NCI-H2081 treated with DMSO at 0.1 percent for 48 hours (cell line): ENCODE measurements around the gene SLIT1.
"Not testable (repeated sequence)": the region's sequence is repeated elsewhere in the genome, so short reads cannot be mapped to it uniquely, and the experiment has no call there.

Experiments used
- DNase-seq: peaks from one replicate; lab custom pipeline; 2025; lab: John Stamatoyannopoulos, UW

The SLIT1 gene

GRCh38 chr10:97109547-97109946, 76.2 kb downstream of the SLIT1 start:
- DNase-seq = no peak

GRCh38 chr10:97107551-97107950, 78.2 kb downstream of the SLIT1 start:
- DNase-seq = no peak

DNA sequence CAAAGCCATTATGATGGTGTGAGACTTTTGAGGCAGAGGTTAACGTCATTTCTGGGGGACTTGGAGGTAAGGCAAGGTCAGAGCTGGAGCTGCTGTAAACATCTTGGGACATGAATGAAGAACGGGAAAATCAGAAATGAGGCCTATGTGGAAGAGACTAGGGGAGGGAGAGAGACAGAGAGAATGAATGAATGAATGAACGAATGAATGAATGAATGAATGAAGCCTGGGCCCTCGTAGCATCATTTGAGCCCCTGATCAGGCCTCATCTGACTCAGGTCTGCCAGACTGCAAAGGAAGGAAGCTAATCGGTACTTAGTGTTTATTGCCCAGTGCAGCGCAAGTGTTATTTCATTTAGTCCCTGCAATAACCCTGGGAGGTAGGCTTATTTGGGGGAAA, 79.6 kb downstream of the SLIT1 start:
- no peak for DNase-seq

GRCh38 chr10:97105303-97105702, 80.5 kb downstream of the SLIT1 start:
- no peak for DNase-seq

DNA sequence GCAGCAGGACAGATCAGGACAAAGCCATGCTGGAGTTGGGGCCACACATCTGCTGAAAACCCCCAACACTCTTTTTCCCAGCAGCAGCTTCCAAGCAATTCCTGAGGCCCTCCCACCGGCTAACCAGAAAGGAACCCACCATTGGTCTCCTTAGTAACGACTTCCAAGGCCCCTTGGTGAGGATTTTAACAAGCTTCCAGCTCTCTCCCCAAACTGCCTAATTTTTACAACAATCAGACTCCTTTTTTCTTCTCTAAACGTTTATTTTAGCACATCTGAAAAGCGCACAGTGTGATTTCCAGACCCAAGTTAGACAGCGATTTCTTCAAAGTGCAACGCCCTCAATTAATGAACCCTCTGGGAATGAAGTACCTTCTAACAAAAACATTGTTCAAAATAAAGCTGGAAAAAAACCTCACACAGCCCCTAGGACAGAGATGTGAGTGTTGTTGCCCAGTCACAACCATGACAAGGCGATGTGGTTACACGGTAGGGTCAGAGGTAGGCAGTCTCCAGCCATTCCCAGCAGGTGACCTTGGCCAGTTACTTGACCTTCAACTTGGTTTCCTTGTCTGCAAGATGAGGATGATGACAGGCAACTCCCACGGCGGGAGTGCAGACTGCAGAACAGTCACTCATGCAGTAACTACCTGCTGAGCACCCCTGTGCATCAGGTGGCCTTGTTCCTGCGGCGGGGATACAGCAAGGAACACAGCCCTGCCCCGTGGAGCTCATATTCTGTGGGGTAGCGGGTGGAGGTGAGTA, 82.3 kb downstream of the SLIT1 start:
- DNase-seq = no peak

- DNase-seq = no peak
Measured at GRCh38 chr10:97102441-97102840, 83.3 kb downstream of the SLIT1 start.

GRCh38 chr10:97101166-97101940, 84.4 kb downstream of the SLIT1 start:
- no peak for DNase-seq

DNA sequence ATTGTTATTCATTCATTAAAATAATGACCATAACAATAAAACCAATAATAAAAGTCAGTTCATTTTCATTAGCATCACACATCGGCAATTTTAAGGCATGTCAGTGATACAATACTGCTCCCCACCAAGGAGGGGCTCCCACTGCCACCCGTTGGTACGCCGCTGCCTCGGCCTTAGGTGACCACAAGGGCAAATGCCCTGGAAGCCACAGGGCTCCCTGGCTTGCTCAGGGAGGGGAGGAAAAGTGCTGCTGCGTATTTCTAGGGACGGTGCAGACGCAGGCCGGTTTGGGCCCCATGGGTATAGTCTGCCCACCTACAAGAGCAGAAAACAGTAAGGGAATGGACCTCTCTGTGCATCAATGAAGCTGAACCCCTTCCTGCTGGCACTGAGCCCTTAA, 85.1 kb downstream of the SLIT1 start:
- no peak for DNase-seq

- DNase-seq = no peak
Measured at GRCh38 chr10:97099868-97100267, 85.9 kb downstream of the SLIT1 start.

GRCh38 chr10:97099089-97099488, 86.7 kb downstream of the SLIT1 start:
- DNase-seq = no peak

DNA sequence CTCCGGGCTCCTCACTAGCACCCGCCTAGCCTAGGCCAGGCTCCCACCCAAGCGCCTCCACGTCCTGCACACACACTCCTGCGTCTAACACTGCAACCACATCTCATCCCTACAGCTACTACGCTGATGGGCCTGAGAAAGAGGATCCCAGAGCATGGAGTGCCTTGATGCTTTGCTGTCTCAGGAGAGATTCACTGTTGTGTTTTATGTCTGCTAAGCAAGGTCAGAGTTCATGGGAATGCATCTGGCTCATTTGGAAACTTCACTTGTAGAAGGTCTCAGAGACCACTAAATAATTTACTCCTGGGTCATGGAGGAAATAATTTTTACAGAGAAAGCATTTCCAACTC, 88.7 kb downstream of the SLIT1 start:
- no peak for DNase-seq

GRCh38 chr10:97096261-97097083, 89.3 kb downstream of the SLIT1 start:
- DNase-seq = no peak

GRCh38 chr10:97095701-97096260, 90.0 kb downstream of the SLIT1 start:
- DNase-seq = no peak

DNA sequence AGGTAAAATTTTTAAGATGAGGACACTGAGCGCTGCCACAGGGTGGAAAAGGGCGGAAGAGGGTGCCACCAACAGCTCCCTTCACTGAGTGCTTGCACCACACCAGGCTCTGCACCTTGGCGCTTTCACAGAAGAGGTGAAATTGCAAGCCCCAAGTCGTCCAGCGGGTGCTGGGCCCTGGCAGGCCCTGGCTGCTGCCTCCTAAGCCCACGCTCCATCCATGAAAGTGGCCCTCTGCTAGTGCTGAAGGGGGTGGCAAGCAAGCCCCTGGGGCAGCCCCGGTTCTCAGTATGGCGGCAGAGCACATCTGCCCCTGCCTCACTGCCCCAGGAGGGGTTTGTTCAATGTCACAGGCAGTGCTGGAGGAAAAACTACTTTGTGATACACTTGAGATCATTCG, 95.1 kb downstream of the SLIT1 start:
- DNase-seq = no peak

GRCh38 chr10:97090035-97090434, 95.7 kb downstream of the SLIT1 start:
- DNase-seq = no peak

DNA sequence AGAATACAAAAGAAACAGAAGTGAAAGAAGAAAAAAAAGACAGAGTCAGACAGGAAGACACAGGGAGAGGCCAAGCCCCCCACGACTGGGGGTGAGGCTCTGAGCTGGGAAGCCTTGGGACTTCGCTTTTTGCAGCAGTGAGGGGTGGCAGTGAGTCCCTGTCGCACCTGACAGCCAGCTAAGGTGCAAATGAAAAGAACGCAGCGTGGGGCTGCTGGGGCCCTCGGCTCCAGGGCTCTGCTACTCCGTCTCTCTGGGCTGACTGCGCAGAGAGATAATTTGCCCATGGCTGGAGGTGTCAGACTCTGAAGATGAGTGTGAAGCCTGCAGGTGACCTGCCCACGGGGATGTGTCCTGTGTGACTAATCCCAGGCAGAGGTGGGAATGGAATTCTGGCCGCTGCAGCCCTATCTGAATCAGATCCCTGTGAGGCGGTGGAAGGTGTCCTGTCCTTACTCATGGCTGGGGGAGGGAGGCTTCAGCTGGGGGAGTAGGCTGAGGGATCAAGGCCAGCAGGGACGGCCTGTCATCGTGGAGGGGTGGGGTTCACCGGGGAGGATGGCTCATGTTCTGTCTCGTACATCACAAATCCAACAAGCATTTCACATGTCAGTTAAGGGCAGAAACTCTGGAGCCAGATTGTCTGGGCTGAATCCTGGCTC, 96.4 kb downstream of the SLIT1 start:
- DNase-seq = no peak

- DNase-seq = no peak
Measured at GRCh38 chr10:97087296-97087695, 98.5 kb downstream of the SLIT1 start.

DNA sequence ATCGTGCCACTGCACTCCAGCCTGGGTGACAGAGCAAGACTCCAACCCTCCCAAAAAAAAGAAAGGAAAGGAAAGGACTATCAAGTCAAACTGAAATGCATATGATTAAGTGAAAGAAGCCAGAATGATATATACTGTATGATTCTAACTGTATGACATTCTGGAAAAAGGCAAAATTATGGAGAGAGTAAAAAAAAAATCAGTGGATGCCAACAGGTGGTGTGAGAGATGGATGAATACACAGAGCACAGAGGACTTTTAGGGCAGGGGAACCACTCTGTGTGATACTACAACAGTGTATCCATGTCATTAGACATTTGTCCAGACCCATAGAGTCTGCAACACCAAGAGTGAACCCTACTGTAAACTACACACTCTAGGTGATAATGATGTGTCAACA, 99.2 kb downstream of the SLIT1 start:
- DNase-seq = no peak

DNA sequence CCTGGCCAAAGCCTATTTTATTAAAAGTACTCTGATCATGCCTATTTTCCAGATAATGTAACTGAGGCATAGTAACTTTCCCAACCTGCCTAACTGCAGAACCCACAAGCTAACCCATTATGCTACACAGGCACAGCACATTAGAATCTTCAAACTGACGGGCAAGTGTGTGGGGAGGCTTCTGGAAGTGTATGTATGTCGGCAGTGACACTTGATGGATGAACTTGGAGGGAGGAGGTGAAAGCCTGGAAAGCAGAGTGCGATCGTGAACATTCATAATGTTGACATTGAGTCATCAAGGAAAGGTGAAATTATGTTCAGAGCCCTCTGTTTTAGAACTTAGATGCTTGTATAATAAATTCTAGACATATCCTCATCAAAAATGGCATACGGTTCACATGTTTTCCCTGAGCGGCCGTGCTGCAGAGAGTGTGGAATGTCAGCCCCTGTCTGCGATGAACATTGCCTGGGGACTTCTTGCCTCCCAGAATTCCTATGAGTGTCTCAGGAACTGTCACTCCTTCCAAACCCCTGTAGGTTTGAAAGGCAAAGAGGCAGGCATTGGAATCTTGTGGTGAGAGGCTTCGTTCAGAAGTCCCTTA, 102.4 kb downstream of the SLIT1 start:
- DNase-seq = no peak

- not testable (repeated sequence) for DNase-seq
Measured at GRCh38 chr10:97082575-97082974, 103.2 kb downstream of the SLIT1 start.

DNA sequence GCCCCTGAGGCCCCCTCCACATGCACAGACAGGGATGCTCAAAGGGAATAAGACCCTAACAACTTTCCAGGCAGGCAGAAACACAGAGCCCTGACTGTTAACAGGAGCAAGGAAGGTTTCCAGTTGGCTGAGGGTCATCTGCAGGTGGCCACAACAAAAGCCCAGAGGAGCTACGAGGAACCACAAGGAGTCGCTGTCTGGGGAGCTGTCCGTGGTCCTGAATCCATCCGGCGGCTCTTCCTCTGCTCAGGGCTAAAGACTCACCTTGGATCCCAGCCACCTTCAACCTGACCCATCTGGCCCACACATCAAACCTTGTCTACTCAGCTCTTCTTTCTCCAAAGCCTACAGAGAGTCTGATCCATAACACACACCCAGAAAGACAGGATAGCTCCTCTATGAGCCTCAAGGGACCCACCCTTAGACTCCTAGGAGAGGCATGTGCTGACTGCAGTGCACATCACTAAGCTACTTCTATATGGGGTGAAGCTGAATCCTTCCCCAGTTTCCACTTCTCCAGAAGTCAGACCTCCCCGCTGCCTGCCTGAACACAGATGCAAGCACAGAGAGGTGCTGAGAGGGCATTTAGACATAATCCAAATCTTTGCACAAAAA, 104.0 kb downstream of the SLIT1 start:
- no peak for DNase-seq
